HG02623 (cell line): Measurements from ENCODE around the gene KRTAP9-7.
"Not testable (repeated sequence)": the region's sequence is repeated elsewhere in the genome, so short reads cannot be mapped to it uniquely, and the experiment has no call there.

ENCODE experiments used
- ATAC-seq: cut with Tn5 transposase; IDR thresholded peaks from one replicate; pipeline ENCODE4 v1.9.1; 2021; ENCODE audit warnings: moderate library complexity; ENCODE audit not compliant: unreplicated experiment

Gene KRTAP9-7

DNA sequence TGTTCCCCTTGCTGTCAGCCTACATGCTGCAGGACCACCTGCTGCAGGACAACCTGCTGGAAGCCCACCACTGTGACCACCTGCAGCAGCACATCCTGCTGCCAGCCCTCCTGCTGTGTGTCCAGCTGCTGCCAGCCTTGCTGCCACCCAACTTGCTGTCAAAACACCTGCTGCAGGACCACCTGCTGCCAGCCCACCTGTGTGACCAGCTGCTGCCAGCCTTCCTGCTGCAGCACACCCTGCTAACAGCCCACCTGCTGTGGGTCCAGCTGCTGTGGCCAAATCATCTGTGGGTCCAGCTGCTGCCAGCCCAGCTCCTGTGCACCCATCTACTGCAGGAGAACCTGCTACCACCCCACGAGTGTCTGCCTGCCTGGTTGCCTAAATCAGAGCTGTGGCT, 4.2 kb upstream of the KRTAP9-7 start:
- not testable (repeated sequence) for ATAC-seq

GRCh38 chr17:41271858-41272257, 3.6 kb upstream of the KRTAP9-7 start:
- no peak for ATAC-seq

GRCh38 chr17:41278176-41278955, 2.9 kb downstream of the KRTAP9-7 start:
- no peak for ATAC-seq

GRCh38 chr17:41284043-41284442, 8.5 kb downstream of the KRTAP9-7 start:
- ATAC-seq: no peak

- ATAC-seq: no peak
Observed at GRCh38 chr17:41284546-41284945, 9.0 kb downstream of the KRTAP9-7 start.

GRCh38 chr17:41287050-41287449, 11.6 kb downstream of the KRTAP9-7 start:
- no peak for ATAC-seq

DNA sequence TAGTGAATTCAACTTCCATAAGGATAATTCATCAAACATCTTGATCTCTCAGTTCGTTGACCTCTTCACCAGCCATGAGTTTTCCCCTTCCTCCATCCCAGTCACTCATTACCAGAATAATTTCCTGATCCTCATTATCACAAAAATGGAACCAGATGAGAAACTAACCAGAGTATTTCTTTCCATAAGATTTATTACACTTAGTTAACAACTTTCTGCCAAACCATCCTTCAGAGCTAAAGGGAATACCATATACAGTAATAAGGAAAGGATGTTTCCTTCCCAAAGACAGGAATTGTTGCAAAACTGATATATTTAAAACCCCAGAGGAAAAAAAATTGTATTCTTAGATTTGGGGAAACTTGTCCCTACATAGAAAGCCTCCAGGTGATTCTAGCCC, 18.5 kb downstream of the KRTAP9-7 start:
- no peak for ATAC-seq

DNA sequence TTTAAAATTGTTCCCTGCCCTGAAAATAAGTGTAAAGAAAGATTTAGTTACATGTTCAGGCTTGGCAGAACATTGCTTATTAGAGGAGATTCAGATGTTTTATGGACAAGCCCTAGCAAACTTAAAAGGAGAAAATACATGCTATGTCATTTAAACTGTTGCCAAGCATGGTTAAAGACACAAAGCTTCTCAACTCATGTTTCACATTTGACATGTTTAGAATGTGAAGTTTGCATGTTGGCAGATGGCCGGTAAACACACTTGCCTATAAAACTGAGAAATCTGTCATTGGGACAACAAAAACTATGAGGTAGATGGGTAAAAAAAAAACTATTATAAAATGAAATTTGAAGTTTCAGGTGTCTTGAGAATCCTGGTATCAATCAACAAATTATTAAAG, 21.3 kb downstream of the KRTAP9-7 start:
- ATAC-seq: no peak

DNA sequence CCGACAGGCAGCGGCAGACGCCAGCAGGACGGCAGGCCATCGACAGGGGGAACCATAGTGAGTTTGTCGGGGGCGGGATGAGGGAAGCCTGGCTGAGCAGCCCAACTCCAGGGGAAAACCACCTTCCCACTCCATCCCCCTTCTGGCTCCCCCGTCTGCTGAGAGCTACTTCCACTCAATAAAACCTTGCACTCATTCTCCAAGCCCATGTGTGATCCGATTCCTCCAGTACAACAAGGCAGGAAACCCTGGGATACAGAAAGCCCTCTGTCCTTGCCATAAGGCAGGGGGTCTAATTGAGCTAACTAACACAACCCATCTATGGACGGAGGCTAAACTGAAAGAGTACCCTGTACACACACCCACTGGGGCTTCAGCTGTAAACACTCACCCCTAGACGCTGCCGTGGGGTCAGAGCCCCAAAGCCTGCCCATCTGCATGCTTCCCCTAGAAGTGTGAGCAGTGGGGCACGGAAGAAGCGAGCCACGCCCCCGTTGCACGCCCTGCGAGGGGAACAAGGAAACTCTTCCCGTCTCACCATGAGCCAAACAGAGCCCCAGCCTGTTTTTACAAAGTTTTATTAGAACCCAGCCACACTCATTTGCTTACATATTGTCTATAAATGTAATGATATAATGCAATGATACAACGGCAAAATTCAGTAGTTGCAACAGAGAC, 23.1 kb downstream of the KRTAP9-7 start:
- no peak for ATAC-seq

GRCh38 chr17:41301204-41301790, 25.8 kb downstream of the KRTAP9-7 start:
- ATAC-seq: no peak

- no peak for ATAC-seq
Observed at GRCh38 chr17:41301916-41302901, 26.7 kb downstream of the KRTAP9-7 start, which contains the start of gene KRTAP29-1. TSS of gene KRTAP29-1 (minus strand) at chr17:41302851. CDS start at chr17:41302851, 0 bp downstream.

DNA sequence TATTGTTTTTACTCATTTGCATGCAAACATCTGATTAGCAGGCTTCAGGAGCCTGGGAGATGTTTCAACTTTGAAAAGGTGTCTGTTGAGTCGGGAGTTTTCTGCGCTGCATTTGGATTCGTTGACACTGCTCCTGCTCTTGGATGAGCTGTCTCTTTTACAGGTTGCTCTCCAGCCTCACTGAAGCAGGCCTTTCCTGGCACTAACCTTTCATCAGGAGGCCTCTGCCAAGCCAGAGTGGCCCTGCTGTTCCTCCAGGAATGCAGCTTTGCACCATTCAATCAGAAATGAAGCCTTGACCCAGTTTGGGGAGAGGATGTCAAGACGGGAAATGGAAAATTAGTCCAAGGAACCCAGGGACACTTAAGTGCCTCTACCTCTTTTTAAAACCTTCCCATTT, 27.5 kb downstream of the KRTAP9-7 start:
- ATAC-seq: no peak

DNA sequence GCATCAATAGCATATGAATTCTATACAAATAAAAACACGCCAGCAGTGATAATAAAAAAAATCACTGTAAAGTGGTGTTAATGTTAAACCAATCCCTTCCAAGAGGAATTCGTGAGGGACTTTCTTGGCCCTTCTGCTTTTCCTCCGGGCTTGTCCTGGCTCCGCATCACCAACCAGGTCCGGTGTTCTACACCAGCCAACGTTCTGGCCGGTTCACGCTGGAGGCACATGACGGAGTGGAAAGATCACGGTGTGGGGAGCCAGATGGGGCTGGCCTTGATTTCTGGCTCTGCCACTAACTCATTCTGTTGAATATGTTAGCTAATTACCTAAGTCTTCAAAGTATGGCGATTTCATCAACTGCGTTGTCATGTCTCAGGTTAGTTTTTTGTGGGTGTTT, 28.6 kb downstream of the KRTAP9-7 start:
- no peak for ATAC-seq

GRCh38 chr17:41307647-41308046, 32.1 kb downstream of the KRTAP9-7 start:
- no peak for ATAC-seq

DNA sequence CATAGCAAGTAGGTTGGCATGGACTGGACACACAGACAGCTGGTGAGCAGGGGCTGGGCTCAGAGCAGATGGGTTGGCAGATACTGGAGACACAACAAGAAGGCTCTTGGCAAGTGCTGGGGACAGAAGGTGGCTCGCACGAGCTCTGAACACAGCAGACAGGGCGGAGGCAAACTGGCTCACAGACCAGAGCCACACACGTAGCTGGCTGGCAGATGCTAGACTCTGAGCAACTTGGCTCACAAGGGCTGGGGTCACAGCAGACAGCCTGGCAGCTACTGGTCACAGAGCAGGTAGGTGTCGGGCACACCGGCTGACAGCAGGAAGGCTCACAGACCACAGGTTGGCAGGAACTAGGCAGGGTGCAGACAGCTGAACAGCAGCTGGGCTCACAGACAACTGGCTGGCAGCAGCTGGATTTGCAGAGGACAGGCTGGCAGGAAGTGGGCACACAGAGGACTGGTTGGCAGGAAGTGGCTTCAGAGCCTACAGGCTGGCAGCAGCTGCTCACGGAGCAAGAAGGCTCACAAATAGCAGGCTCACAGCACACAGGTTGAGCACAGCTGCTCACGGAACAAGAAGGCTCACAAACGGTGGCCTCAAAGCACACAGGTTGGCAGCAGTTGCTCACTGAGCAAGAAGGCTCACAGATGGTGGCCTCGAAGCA, 32.9 kb downstream of the KRTAP9-7 start:
- ATAC-seq: no peak

- no peak for ATAC-seq
Observed at GRCh38 chr17:41308918-41309359, 33.4 kb downstream of the KRTAP9-7 start, which contains the start of gene KRTAP16-1. TSS of gene KRTAP16-1 (minus strand) at chr17:41309309. CDS start at chr17:41309253, 56 bp downstream.

DNA sequence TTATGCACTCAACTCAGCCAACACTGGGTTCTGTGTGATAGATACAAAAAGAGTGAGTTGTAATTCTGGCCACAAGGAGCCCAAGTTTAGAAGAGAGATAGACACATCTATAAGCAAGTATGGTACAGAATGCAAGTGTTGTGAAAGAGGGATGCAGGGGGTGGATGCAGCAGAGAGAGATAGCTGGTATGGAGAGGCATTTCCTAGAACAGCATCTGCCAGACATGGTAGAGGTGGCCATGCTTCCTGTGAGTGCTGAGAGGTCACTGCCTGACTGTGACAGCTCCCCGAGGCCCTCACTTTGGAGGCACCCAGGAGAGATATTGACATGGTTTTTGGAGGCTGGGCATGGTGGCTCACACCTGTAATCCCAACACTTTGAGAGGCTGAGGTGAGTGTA, 35.6 kb downstream of the KRTAP9-7 start:
- ATAC-seq: no peak

DNA sequence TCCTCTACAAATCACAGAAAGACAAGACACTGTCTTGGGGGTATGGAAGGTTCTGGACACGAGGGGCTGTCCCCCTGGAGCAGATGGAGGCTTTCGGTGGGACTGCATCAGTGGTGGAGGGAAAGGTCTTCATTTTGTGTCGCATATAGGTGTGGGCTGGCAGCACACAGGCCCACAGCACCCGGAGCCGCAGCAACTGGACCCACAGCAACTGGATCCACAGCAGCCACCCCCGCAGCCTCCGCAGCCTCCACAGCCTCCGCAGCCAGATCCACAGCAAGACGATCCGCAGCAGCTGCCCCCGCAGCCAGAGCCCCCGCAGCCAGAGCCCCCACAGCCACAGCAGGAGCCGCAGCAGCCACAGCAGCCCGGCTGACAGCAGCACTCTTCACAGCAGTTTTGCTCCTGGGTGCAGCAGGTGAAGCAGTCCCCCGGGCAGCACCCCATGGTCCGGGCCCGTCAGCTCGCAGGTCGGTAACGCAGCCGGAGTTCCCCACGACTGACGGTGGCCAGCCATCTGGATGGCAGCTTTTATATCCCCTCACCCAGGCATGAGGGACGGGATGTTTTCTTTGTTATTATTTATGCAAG, 39.8 kb downstream of the KRTAP9-7 start, which contains the start of gene KRTAP17-1:
KRTAP17-1 (minus strand) TSS at position 507 of the 591 bp plus-strand sequence; CDS start at position 447, 60 bp downstream.
- ATAC-seq: no peak

DNA sequence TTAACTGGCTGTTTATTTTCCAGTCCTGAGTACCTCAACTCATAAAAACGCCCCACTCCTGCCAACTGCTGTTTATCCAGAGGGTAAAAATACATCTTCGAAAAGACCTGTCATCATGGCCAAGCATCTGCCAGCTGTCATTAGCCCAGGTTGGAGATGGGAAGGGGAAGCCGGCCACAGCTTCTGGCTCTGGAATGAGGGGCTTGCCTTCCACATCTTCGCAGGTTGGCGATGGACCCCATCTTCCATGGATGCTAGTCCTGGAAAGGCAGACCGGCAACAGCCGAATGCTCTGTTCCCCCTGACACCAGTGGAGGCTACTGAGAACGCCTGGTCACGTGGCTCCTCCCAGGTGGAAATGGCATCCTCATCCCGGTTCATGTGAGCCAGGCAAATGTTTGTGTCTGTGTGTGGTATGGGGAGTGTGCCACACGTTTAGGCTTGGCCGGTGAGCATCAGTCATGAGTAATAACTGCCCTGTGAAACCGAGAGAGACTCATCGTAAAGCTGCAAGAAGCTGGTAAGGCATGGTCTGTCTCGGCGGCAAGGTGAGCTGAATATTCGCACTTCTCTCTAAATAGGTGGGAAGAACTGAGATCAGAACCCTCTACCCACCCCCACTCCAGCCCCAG, 40.4 kb downstream of the KRTAP9-7 start:
- no peak for ATAC-seq
